Astrocyte (in vitro differentiated cells and primary cell): ENCODE data around the gene MRGPRG. TPM values are rescaled to one million over a fixed set of nuclear protein-coding genes. Genes with fewer than 3 reads are reported as not detected.
"Not testable (repeated sequence)": the region's sequence is repeated elsewhere in the genome, so short reads cannot be mapped to it uniquely, and the experiment has no call there.

Source experiments
- DNase-seq: peaks from one replicate; pipeline ENCODE4 v3.0.0-alpha.2; 2010; ENCODE audit warnings: low read depth
- FAIRE-seq: peaks from 2 replicates; lab custom pipeline; 2011; peaks lifted over from hg19 to GRCh38; lab: Jason Lieb, UNC
- H2AFZ ChIP-seq: 2 replicates; pipeline ENCODE4 v1.6.0; 2012; ENCODE audit warnings: low read depth, low read length, inconsistent platforms
- H3K27ac ChIP-seq: 2 replicates; pipeline ENCODE4 v1.5.1; 2011; ENCODE audit warnings: low read depth, low read length, inconsistent platforms
- H3K27me3 ChIP-seq: 2 replicates; pipeline ENCODE4 v1.6.0; 2011; ENCODE audit warnings: low read length, inconsistent platforms; ENCODE audit not compliant: insufficient read depth
- H3K36me3 ChIP-seq: 2 replicates; pipeline ENCODE4 v1.5.1; 2011; ENCODE audit warnings: low read length, inconsistent platforms; ENCODE audit not compliant: insufficient read depth
- H3K4me1 ChIP-seq: 2 replicates; pipeline ENCODE4 v1.5.1; 2011; ENCODE audit warnings: low read length, inconsistent platforms; ENCODE audit not compliant: insufficient read depth
- H3K4me2 ChIP-seq: 2 replicates; pipeline ENCODE4 v1.6.0; 2012; ENCODE audit warnings: low read length, inconsistent platforms
- H3K4me3 ChIP-seq: 2 replicates; pipeline ENCODE4 v1.5.1; 2011; ENCODE audit warnings: low read depth, mild to moderate bottlenecking, low read length, inconsistent platforms; ENCODE audit not compliant: insufficient read depth
- H3K79me2 ChIP-seq: 2 replicates; pipeline ENCODE4 v1.6.0; 2012; ENCODE audit warnings: mild to moderate bottlenecking, low read length, inconsistent platforms; ENCODE audit not compliant: insufficient read depth
- H3K9ac ChIP-seq: 2 replicates; pipeline ENCODE4 v1.6.0; 2012; ENCODE audit warnings: mild to moderate bottlenecking, low read length, inconsistent platforms
- H3K9me3 ChIP-seq: 2 replicates; pipeline ENCODE4 v1.5.1; 2012; ENCODE audit warnings: low read depth, mild to moderate bottlenecking, low read length, inconsistent platforms; ENCODE audit not compliant: insufficient read depth
- H4K20me1 ChIP-seq: 2 replicates; pipeline ENCODE4 v1.6.0; 2012; ENCODE audit warnings: low read length, inconsistent platforms; ENCODE audit not compliant: insufficient read depth
- H3K27ac Mint-ChIP-seq: one replicate; pipeline ENCODE4 v1.8.0; 2021; ENCODE audit warnings: mild to moderate bottlenecking, mixed read lengths; ENCODE audit not compliant: unreplicated experiment
- H3K27me3 Mint-ChIP-seq: one replicate; pipeline ENCODE4 v1.8.0; 2021; ENCODE audit warnings: low read depth, mixed read lengths; ENCODE audit not compliant: unreplicated experiment
- H3K36me3 Mint-ChIP-seq: one replicate; pipeline ENCODE4 v1.8.0; 2021; ENCODE audit warnings: low read depth, mixed read lengths; ENCODE audit not compliant: unreplicated experiment
- H3K4me1 Mint-ChIP-seq: one replicate; pipeline ENCODE4 v1.8.0; 2021; ENCODE audit warnings: low read depth, mixed read lengths; ENCODE audit not compliant: unreplicated experiment
- H3K4me3 Mint-ChIP-seq: one replicate; pipeline ENCODE4 v1.8.0; 2021; ENCODE audit warnings: mild to moderate bottlenecking, moderate library complexity, mixed read lengths; ENCODE audit not compliant: unreplicated experiment
- H3K9me3 Mint-ChIP-seq: one replicate; pipeline ENCODE4 v1.8.0; 2021; ENCODE audit warnings: mild to moderate bottlenecking, mixed read lengths; ENCODE audit not compliant: unreplicated experiment
- CTCF ChIP-seq: IDR thresholded peaks from 2 replicates; pipeline ENCODE4 v1.5.1; 2011; ENCODE audit warnings: low read depth, mild to moderate bottlenecking, inconsistent platforms, low read length, moderate library complexity; ENCODE audit not compliant: insufficient read depth
- EZH2 ChIP-seq: IDR thresholded peaks from 2 replicates; pipeline ENCODE4 v1.6.1; 2012; ENCODE audit warnings: mild to moderate bottlenecking, low read length, inconsistent platforms; ENCODE audit not compliant: insufficient read depth
- total RNA-seq: library from RNA; stranded (reverse); gene quantifications from 2 replicates; pipeline ENCODE4 v1.2.1, GENCODE V29; 2021

Gene MRGPRG
- total RNA-seq, 1 donor from 2014 or later: not detected

DNA sequence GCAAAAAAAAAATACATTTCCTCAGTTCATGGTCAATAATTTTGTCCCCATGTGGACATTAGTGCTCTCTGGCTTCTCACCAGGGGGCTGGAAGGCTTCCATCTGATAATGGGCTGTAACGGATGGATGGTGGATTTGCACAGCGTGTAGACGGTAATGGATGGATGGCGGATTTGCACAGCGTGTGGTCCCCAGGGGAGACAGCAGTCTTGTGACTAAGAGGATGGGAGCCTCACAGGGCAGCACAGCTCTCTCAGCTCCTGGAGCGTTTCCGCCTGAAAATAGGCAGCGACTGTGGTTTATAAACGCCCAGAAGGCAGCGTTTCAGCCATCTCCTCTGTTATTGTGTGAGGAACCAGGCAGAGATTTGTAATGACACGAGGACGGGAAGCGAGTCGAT, 36.2 kb upstream of the MRGPRG start:
- not testable (repeated sequence) for H3K4me1 Mint-ChIP-seq, FAIRE-seq, H3K9me3 ChIP-seq, H3K4me3 ChIP-seq, H3K36me3 ChIP-seq, H3K4me2 ChIP-seq, H3K4me1 ChIP-seq, H3K27ac ChIP-seq, H3K9me3 Mint-ChIP-seq, H3K9ac ChIP-seq, H2AFZ ChIP-seq, DNase-seq, H3K36me3 Mint-ChIP-seq, H3K27ac Mint-ChIP-seq, H3K27me3 ChIP-seq, H3K79me2 ChIP-seq, H4K20me1 ChIP-seq, H3K4me3 Mint-ChIP-seq, H3K27me3 Mint-ChIP-seq

- no peak overlapping the region for H2AFZ ChIP-seq
- DNase-seq: no peak
- Mint-ChIP-seq H3K36me3 (no peaks in the 10 kb centered on the region), H3K27ac (no peak overlapping the region), H3K27me3 (peaks cover 5% of the 10 kb centered on the region), H3K4me1 (no peaks in the 10 kb centered on the region), H3K9me3 (no peaks in the 10 kb centered on the region), H3K4me3 (no peak overlapping the region)
- no peaks in the 10 kb centered on the region for H3K79me2 ChIP-seq
- no peaks in the 10 kb centered on the region for H3K36me3 ChIP-seq
- H3K9ac ChIP-seq: no peak overlapping the region
- H4K20me1 ChIP-seq: no peaks in the 10 kb centered on the region
- H3K27ac ChIP-seq: no peak overlapping the region
- no peak overlapping the region for H3K4me2 ChIP-seq
- no peak for TF ChIP-seq EZH2
- no peak for TF ChIP-seq CTCF
- no peaks in the 10 kb centered on the region for H3K4me1 ChIP-seq
- no peak overlapping the region for H3K4me3 ChIP-seq
- no peaks in the 10 kb centered on the region for H3K27me3 ChIP-seq
- FAIRE-seq: no peak
- no peaks in the 10 kb centered on the region for H3K9me3 ChIP-seq
Observed at GRCh38 chr11:3245071-3245470, 26.5 kb upstream of the MRGPRG start.

DNA sequence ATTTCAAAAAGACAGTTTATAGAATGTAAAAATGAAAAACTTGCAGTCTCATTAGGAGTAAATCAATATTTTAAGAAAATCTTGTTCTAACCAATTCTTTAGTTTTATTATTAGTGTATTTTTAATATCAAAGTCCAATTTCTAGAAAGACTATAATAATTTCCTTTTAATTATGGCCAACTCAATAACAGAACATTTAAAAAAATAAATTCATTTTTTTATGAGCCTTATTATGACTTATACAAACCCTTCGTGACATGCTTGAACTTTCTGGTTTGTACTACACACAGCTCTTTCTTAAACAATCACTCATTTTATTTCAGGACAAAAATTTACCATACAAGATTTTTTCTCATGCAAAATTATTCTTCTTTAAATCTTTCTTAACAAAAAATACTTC, 25.3 kb upstream of the MRGPRG start:
- Histone ChIP-seq H3K27me3 (no peaks in the 10 kb centered on the region), H3K9me3 (no peaks in the 10 kb centered on the region), H3K4me3 (no peak overlapping the region), H3K79me2 (no peaks in the 10 kb centered on the region), H3K9ac (no peak overlapping the region), H3K27ac (no peak overlapping the region), H2AFZ (no peak overlapping the region), H3K36me3 (no peaks in the 10 kb centered on the region), H3K4me1 (no peaks in the 10 kb centered on the region), H3K4me2 (no peak overlapping the region), H4K20me1 (no peaks in the 10 kb centered on the region)
- H3K9me3 Mint-ChIP-seq: no peaks in the 10 kb centered on the region
- H3K27ac Mint-ChIP-seq: no peak overlapping the region
- DNase-seq: no peak
- FAIRE-seq: no peak
- no peaks in the 10 kb centered on the region for H3K36me3 Mint-ChIP-seq
- no peak overlapping the region for H3K4me3 Mint-ChIP-seq
- H3K4me1 Mint-ChIP-seq: no peaks in the 10 kb centered on the region
- H3K27me3 Mint-ChIP-seq: peaks cover 8% of the 10 kb centered on the region
- TF ChIP-seq EZH2 (no peak), CTCF (no peak)
